SK-MEL-5 (cell line): ENCODE measurements around the gene CD81. TPM values are rescaled to one million over a fixed set of nuclear protein-coding genes. Genes with fewer than 3 reads are reported as not detected.
A peak's percentile ranks its signal among the peaks of the same experiment; 100 is the strongest.

Experiments used
- DNase-seq: peaks from one replicate; pipeline ENCODE4 v3.0.0-alpha.2; 2016; ENCODE audit warnings: low read depth, low spot score
- in situ Hi-C: cut with HindIII; loops from 2 replicates; pipeline ENCODE4 v1.10.0; 2016; ENCODE audit warnings: low sequenced_read_pairs, high pct_unique_total_duplicates, low pct_unique_long_range_greater_than_20kb
- total RNA-seq: library from RNA; depleted of rRNA; stranded (reverse); fragments of >200 nt; shearing (Covaris generic); gene quantifications from 2 replicates; pipeline ENCODE4 v1.2.3, GENCODE V29; 2014

CD81 gene
- total RNA-seq, 1 experiment from 2014 or later = 132 TPM

DNA sequence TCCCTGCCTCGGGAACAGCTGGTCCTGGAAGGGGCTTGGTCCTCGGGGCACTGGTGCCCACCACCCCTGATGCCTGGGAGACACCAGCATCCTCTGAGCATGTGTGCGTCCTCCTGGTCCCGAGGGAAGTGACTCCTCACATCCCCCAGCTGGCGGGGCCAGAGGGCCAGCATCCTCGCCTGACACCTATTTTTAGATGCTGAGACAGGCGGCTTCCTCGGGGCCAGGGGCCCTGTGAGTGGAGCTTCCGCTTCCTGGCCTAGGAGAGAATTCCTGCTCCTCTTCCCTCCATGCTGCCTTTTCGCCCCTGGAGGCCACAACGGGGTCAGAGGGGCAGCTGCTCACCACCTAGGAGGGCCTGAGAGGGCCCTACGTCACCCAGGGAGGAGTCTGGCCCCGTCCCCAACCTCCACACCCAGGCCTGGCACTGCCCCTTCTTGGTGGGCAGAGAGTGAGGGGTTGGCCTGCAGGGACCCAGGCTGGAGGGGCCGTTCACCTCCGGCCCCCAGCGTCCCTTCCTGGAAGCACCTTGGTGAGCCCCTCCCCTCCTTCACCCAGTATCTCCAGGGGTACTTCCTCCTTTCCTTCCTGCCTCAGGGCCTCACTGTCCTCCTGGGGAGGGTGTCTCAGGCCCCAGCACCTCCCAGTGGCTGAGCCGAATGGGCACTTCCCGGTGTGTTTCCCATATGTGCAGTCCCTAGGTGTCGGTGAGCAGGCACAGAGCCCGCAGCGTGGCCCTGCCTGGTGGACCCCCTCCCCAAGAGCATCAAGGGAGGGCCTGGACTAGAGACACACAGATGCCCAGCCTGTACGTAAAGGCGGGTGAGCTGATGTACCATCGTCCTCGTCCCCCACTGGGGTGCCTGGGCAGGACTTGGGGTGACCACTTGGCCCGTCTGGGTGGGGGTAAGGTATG lies 6.1 kb downstream of the CD81 start:
- in situ Hi-C loops = no loop called here
- no peak for DNase-seq

DNA sequence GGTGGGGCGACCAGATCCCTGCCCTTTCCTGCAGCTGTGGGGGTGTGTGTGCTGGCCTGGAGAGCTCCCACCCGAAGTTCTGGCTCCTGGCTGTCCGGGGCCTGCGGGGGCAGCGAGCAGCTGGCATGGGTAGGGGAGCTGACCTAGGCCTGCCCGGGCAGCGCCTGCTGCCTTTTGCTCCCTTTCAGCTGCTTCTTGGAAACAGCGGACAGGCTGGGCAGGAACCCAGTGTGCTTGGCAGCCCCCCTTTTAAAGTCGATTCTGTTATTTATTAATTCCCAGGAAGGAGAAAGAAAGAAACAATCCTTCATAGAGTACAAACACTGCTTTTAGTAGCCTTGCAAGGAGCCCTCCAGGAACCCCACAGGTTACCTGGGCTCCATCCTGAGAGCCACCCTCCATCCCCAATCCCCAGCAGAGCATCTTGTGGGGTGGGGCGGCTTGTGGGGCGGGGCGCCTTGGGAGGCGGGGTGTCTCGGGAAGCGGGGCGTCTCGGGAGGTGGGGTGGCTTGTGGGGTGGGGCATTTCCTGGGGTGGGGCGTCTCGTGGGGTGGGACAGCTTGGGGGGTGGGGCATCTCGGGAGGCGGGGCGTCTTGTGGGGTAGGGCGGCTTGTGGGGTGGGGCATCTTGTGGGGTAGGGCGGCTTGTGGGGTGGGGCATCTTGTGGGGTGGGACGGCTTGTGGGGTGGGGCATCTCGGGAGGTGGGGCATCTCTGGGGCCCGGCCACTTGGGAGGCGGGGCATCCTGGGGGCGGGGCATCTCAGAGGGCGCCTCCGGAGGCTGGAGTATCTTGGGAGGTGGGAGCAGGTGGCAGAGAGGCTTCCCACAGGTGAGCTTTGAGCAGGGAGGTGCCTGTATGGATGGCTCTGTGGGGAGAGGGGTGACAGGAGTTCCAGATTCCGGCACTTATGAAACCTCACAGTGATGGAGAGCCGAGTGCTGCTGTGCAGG lies 7.0 kb downstream of the CD81 start:
- DNase-seq = peak; percentile 57
- in situ Hi-C loops = no loop called here

DNA sequence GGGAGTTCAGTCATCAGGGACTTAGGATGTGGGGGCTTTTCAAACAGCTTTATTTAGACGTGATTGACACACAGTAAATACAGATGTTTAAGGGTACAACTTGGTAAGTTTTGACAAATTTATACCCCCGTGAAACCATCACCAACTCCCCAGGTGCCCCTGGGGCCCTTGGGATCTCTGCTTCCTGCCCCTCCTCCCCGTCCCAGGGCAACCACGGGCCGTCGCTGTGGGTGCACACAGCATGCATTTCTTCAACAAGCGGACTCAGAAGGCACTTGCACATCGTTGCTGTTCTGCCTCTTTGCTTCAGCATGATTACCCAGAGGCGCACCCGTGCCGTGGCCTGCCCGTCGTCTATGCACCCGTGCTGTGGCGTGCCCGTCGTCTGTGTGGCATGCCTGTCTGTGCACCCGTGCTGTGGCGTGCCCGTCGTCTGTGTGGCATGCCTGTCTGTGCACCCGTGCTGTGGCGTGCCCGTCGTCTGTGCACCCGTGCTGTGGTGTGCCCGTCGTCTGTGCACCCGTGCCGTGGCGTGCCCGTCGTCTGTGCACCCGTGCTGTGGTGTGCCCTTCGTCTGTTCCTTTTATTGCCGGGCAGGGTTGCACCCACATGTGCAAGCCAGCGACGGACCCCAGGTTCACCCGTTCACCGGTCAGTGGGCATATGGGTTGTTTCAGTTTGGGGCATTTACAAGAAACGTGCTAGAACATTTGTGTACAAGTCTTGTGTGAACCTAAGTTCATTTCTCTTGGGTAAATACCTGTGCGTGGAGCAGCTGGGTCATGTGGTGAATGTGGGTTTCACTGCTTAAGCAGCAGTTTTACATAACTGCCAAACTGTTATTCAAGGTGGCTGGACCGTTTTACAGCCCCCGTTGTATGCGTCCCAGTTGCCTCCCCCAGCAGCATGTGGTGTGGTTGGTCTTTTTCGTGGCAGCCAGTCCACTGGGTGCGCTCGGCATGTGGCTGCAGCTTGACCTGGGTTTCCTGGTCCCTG lies 8.3 kb downstream of the CD81 start:
- no peak for DNase-seq
- in situ Hi-C loops = no loop called here

DNA sequence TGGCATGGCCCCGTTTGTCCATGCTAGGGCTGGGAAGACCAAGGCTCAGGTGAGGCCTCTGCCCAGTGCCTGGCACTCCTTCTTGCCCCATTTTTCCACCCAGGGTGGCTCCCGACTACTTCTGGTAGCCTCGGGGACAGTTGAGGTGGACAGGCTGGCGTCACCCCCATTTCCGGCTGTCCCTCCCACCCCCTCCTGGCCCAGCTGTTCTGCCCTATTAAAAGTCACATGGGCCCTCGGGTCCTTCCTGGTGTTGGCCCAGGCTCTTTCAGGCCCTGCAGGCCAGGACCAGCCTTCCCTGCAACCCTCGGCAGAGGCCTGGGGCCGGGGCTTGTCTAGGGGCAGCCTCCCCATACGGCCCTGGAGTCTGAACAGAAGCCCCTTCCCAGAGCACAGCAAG lies 9.5 kb downstream of the CD81 start:
- in situ Hi-C loops = no loop called here
- DNase-seq = no peak

DNA sequence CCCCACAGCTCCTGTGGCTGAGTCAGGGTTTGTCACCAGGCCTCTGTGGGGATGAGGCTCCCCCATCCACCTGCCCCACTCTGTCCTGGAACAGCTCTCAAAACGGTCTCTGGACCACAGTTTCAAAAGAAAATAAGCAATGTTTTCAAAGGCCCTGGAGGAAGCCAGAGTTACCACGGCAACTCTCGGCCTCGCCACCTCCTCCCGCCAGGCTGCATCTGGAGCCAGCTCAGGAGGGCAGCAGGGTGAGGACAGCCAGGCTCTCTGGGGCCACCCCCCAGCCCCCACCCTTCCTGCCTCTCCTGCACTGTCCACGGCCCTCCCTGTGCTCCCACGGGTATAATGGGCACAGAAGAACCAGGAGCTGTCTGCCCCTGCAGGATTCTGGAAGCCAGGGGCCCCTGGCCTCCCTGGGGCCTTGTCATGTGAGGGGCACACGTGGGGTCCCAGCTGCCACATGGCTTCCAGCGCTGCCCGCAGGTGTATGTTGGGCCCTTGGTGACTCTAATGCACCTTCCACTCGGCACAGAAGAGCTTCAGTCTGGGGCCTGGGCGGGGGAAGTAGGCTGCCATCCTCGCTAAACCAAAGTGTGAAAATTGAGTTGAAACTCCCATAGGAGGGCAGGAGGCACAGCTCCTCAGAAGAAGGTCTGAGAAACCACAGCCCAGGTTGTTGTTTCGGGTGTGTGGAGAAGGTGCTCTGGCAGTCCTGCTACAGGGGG lies 10.3 kb downstream of the CD81 start:
- no peak for DNase-seq
- in situ Hi-C loops = no loop called here

DNA sequence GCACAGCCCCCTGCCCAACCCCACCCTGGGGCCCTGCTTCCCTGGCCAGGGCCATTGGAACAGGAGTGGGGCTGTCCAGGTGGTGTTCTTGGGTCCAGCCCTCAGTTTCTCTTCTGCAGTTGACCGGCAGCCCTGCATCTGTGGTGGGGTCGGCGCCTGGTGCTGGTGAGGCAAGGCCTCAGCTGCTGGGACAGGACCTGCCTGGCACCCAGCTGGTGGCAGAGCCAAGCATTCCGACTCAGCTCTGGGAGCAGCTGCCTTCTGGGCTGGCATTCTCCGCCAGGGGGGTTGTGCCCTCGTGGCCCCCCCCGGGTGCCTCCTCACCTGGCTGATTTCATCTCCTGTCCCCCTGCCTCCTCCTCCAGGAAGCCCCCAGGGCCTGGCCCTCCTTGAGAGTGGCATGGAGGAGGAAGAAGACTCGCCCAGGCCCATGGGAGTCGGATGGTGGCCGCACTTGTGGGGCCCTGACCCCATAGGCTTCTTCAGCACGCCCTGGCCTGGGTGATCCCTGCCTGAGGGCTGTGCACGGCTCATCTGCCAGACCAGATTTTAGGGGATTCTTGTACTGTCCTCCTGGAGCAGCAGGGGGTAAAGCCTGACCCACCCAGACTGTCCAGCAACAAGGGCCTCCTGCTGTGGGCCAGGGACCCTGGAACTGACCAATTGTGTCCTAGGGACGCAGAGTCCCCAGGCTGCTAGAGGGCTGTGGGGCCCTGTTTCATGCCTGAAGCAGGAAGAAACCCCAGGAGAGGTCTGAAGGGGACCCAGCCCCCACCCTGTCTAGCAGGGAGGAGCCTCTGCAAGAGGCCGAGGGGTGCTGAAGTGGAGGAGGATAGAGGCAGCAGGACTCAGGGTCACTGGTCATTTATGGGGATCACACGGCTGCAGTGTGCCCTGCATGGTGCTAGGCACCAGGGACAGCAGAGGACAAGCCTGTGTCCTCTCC lies 11.6 kb downstream of the CD81 start:
- in situ Hi-C loops = no loop called here

DNA sequence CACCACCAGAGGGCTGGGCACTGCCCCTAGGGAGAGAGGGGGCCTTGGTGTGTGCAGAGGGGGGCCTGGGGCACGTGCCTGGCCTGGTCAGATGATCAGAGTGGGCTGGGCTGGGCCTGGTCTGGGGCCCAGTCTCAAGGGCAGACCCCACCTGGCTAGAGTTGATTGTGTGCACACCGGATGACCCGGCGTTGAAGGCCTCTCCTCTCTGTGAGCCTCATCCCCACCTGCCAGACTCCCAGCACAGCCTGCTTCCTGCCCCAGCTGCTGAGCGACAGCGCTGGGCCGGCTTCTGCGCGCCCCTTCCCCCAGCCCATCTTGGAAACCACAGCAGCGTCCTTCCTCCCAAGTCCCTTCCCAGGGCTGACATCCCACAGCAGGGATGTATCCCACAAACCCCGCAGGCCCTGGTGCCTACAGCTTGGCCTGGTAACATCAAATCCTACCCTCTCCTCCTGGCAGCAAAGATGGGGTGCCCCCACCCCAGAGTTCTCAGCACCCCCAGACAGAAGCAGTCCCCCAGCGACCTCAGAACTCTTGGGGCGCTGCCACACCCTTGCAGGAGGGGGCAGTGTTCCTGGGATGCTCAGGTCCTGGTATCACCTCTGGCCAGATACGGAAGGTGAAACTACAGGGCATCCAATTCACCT lies 12.4 kb downstream of the CD81 start:
- DNase-seq = no peak

More for the DNA sequence above, 11.6 kb downstream of the CD81 start:
- DNase-seq = no peak

DNA sequence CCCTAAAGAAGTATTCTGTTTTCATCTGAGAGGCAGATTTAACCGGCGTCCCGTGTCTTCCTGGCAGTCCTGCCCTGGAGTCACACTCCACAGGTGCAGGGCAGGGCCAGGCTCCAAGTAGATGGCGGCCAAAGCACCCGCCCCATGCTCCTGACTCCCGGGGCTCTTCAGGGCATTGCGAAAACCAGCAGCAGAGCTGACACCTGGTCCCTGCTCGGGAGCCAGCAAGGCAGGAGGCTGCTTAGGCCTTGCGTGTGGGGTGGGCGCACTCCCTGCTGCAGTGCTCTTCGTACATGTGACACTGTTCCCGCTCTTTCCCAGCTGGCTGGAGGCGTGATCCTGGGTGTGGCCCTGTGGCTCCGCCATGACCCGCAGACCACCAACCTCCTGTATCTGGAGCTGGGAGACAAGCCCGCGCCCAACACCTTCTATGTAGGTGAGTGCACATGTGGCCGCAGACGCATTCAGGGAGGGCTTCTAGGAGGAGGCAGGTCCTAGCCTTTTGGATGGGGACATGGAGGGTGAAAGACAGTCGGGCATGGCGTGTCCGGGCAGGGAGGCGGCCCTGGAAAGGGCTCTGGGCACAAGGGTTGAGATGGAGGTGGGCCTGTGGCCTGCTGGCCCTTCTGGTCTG lies 13.1 kb downstream of the CD81 start:
- in situ Hi-C loops = no loop called here
- DNase-seq = no peak

More for the DNA sequence above, 12.4 kb downstream of the CD81 start:
- in situ Hi-C loops = no loop called here

DNA sequence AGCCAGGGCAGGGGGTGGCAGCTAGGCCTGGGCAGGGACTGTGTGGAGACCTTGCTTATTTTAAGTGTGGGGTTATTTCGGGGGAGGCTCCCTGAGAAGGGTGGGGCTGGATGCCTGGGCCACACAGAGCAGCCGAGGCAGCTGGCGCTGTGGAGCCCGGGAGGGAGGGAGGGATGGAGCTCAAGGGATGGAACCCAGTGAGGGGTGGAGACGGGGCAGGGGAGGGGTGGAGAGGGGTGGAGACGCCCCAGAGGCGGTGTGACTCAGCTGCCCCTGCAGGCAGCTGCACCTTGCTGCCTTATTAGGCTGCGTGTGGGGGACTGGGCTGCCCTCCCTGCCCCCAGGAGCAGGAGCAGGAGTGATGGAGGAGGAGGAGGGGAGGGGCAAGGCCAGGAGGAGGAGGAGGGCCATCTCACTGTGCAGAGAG lies 13.6 kb downstream of the CD81 start:
- no peak for DNase-seq
- in situ Hi-C loops = no loop called here

DNA sequence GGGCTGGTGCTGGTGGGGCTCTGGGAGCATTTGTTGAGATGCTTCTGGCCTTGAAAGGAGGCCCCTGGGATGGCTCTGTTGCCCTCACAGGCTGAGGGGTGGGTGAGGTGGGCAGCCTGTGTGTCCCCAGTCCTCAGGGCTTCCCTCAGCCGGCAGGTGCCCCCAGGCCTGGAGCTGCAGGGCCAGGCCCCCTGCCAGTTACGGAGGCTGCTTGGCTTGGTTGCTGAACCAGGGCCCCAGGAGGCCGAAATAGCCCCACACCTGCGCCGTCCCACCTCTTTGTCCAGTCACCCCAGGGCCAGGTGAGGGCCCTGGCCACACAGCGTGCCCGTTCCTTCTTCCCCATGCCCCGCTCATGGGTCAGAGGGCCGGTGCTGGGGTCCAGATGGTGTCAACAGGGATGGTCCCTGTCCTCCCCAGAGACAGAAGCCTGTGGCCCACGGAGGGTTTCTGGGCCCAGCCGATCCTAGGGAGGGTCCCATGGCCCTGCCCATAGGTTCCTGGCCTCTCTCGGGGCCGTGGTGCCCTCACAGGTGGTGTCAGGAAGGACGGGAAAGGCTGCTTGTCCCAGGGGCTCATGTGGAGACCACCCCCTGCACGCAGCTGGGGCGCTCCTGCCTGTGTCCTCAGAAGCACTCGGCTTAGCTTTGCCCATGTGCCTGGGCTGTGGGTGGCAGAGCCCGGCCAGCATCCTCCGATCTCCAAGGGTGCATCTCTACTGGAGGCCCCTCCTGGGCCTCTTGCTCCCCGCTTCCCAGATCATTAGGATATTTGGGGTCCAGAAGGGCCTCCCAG lies 14.3 kb downstream of the CD81 start:
- DNase-seq = no peak
- in situ Hi-C loops = no loop called here

DNA sequence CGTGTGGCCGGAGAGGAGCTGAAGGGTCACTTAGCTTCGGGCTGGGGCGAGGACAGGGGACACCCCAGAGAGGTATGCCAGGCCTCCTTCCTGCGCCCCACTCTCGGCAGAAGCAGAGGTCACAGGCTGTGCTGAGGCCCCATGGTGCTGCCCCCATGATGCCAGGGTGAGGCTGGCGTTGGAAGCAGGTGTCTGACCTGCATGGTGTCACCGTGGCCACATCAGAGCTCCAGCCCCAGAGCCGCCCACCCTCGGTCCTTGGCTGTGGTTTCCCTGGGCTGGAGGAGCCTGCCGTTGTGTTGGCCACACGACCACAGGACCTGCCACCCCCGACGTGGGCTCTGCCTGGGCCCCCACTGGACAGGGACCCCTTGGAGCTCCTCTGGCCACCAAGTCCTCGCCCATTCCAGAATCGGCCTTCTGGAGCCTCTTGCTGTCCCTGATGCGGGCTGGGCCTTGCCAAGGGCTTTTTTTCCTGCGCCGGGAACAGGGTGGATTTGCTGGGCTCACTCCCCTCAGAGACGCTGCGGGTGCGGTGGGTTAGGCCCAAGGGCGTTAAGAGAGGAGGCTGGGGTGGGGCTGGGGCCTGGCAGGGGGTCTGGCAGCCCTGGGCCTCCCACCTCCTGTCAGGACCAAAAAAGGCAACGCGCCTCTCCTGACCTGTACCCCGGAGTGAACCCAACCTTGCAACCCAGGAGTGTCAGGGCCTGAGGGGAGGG lies 15.3 kb downstream of the CD81 start:
- DNase-seq = no peak
- in situ Hi-C loops = no loop called here

DNA sequence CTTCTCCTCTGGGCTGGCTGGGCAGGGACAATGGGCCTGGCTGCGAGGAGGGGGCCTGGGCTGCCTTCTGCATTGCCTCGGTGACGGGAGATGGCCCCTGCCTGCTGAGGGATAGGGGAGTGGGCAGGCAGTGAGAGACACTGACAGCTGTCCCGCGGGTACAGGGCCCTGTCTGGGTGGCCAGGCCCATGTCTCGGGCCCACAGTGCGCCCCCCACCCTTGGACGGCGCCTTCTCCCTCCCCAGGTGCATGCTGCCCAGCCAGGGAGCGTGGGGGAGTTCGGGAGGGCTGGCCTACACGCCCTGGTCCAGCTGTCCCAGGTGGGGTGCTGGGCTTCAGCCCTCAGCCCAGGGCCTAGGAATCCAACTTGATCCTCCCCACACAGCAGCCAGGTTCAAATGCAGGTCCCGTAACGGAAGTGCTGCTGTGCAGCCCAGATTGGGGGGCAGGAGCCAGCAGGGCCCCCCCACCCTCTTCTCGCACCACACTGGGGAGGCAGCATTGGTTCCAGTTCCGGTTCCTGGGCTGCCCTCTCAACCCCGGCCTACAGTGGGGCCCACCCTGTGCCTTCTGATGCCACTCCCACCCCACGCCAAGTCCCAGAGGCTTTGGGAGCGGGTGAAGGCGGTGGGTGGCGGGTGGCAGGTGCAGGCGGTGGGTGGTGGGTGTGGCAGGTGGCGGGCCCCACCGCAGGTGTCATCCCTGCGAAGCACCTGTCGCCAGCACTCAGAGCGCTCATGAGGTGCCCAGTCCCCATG lies 16.2 kb downstream of the CD81 start:
- DNase-seq = no peak
- in situ Hi-C loops = no loop called here
